ENCODE measurements around the gene RPL32.
"Not testable (repeated sequence)": the region's sequence is repeated elsewhere in the genome, so short reads cannot be mapped to it uniquely, and the experiment has no call there.

RPL32 gene

GRCh38 chr3:12861611-12862010 is 20.2 kb upstream of the RPL32 start:
- Histone ChIP-seq H3K36me3 (ENCODE audit: control insufficient read depth, low read depth, low read length) (no peaks in the 10 kb centered on the region), H3K27ac (ENCODE audit: low read length) (no peak overlapping the region), H3K9me3 (ENCODE audit: control insufficient read depth, low read depth, low read length) (no peaks in the 10 kb centered on the region), H3K4me1 (ENCODE audit: control insufficient read depth, low read depth, low read length) (no peaks in the 10 kb centered on the region), H3K27me3 (ENCODE audit: control insufficient read depth, insufficient read depth, low read length) (no peaks in the 10 kb centered on the region), H3K9ac (ENCODE audit: low read length) (no peak overlapping the region), H3K4me3 (ENCODE audit: low read length) (no peak overlapping the region)

GRCh38 chr3:12859840-12860239 is 18.5 kb upstream of the RPL32 start:
- H3K36me3 ChIP-seq (ENCODE audit: control insufficient read depth, low read depth, low read length): no peaks in the 10 kb centered on the region
- no peak overlapping the region for H3K9ac ChIP-seq (ENCODE audit: low read length)
- H3K27ac ChIP-seq (ENCODE audit: low read length): no peak overlapping the region
- H3K9me3 ChIP-seq (ENCODE audit: control insufficient read depth, low read depth, low read length): no peaks in the 10 kb centered on the region
- no peak overlapping the region for H3K4me3 ChIP-seq (ENCODE audit: low read length)
- H3K4me1 ChIP-seq (ENCODE audit: control insufficient read depth, low read depth, low read length): no peaks in the 10 kb centered on the region
- no peaks in the 10 kb centered on the region for H3K27me3 ChIP-seq (ENCODE audit: control insufficient read depth, insufficient read depth, low read length)

GRCh38 chr3:12856626-12857025 is 15.3 kb upstream of the RPL32 start:
- no peaks in the 10 kb centered on the region for H3K4me1 ChIP-seq (ENCODE audit: control insufficient read depth, low read depth, low read length)
- no peaks in the 10 kb centered on the region for H3K9me3 ChIP-seq (ENCODE audit: control insufficient read depth, low read depth, low read length)
- no peak overlapping the region for H3K27ac ChIP-seq (ENCODE audit: low read length)
- H3K9ac ChIP-seq (ENCODE audit: low read length): no peak overlapping the region
- H3K27me3 ChIP-seq (ENCODE audit: control insufficient read depth, insufficient read depth, low read length): no peaks in the 10 kb centered on the region
- H3K36me3 ChIP-seq (ENCODE audit: control insufficient read depth, low read depth, low read length): no peaks in the 10 kb centered on the region
- no peak overlapping the region for H3K4me3 ChIP-seq (ENCODE audit: low read length)

- H3K4me1 ChIP-seq (ENCODE audit: control insufficient read depth, low read depth, low read length): no peaks in the 10 kb centered on the region
- no peak overlapping the region for H3K4me3 ChIP-seq (ENCODE audit: low read length)
- H3K27ac ChIP-seq (ENCODE audit: low read length): no peak overlapping the region
- H3K36me3 ChIP-seq (ENCODE audit: control insufficient read depth, low read depth, low read length): no peaks in the 10 kb centered on the region
- H3K9me3 ChIP-seq (ENCODE audit: control insufficient read depth, low read depth, low read length): no peaks in the 10 kb centered on the region
- no peaks in the 10 kb centered on the region for H3K27me3 ChIP-seq (ENCODE audit: control insufficient read depth, insufficient read depth, low read length)
- no peak overlapping the region for H3K9ac ChIP-seq (ENCODE audit: low read length)
Observed at GRCh38 chr3:12854565-12854964, 13.2 kb upstream of the RPL32 start.

- not testable (repeated sequence) for H3K9me3 ChIP-seq (ENCODE audit: control insufficient read depth, low read depth, low read length); H3K27me3 ChIP-seq (ENCODE audit: control insufficient read depth, insufficient read depth, low read length); H3K36me3 ChIP-seq (ENCODE audit: control insufficient read depth, low read depth, low read length); H3K9ac ChIP-seq (ENCODE audit: low read length); H3K27ac ChIP-seq (ENCODE audit: low read length); H3K4me3 ChIP-seq (ENCODE audit: low read length); H3K4me1 ChIP-seq (ENCODE audit: control insufficient read depth, low read depth, low read length)
Observed at GRCh38 chr3:12853847-12854246, 12.5 kb upstream of the RPL32 start.

- Histone ChIP-seq H3K9me3 (ENCODE audit: control insufficient read depth, low read depth, low read length) (no peaks in the 10 kb centered on the region), H3K4me3 (ENCODE audit: low read length) (no peak overlapping the region), H3K4me1 (ENCODE audit: control insufficient read depth, low read depth, low read length) (no peaks in the 10 kb centered on the region), H3K36me3 (ENCODE audit: control insufficient read depth, low read depth, low read length) (no peaks in the 10 kb centered on the region), H3K27me3 (ENCODE audit: control insufficient read depth, insufficient read depth, low read length) (no peaks in the 10 kb centered on the region), H3K27ac (ENCODE audit: low read length) (no peak overlapping the region), H3K9ac (ENCODE audit: low read length) (no peak overlapping the region)
Observed at GRCh38 chr3:12852201-12852600, 10.8 kb upstream of the RPL32 start.

- H3K36me3 ChIP-seq (ENCODE audit: control insufficient read depth, low read depth, low read length): no peaks in the 10 kb centered on the region
- H3K27ac ChIP-seq (ENCODE audit: low read length): no peak overlapping the region
- no peaks in the 10 kb centered on the region for H3K27me3 ChIP-seq (ENCODE audit: control insufficient read depth, insufficient read depth, low read length)
Observed at GRCh38 chr3:12845811-12846210, 4.4 kb upstream of the RPL32 start.

GRCh38 chr3:12842469-12842868 is 1.1 kb upstream of the RPL32 start:
- no peaks in the 10 kb centered on the region for H3K9me3 ChIP-seq (ENCODE audit: control insufficient read depth, low read depth, low read length)
- H3K4me3 ChIP-seq (ENCODE audit: low read length): no peak overlapping the region
- peaks cover 9% of the 10 kb centered on the region for H3K4me1 ChIP-seq (ENCODE audit: control insufficient read depth, low read depth, low read length)
- no peak overlapping the region for H3K27ac ChIP-seq (ENCODE audit: low read length)
- H3K9ac ChIP-seq (ENCODE audit: low read length): no peak overlapping the region
- H3K27me3 ChIP-seq (ENCODE audit: control insufficient read depth, insufficient read depth, low read length): no peaks in the 10 kb centered on the region
- peaks cover 26% of the 10 kb centered on the region for H3K36me3 ChIP-seq (ENCODE audit: control insufficient read depth, low read depth, low read length)

More at GRCh38 chr3:12845811-12846210, 4.4 kb upstream of the RPL32 start:
- H3K4me3 ChIP-seq (ENCODE audit: low read length): no peak overlapping the region
- H3K9me3 ChIP-seq (ENCODE audit: control insufficient read depth, low read depth, low read length): no peaks in the 10 kb centered on the region
- H3K9ac ChIP-seq (ENCODE audit: low read length): no peak overlapping the region
- no peaks in the 10 kb centered on the region for H3K4me1 ChIP-seq (ENCODE audit: control insufficient read depth, low read depth, low read length)

- Histone ChIP-seq H3K4me1 (ENCODE audit: control insufficient read depth, low read depth, low read length) (peaks cover 9% of the 10 kb centered on the region), H3K9ac (ENCODE audit: low read length) (no peak overlapping the region), H3K27ac (ENCODE audit: low read length) (peak overlapping the region; percentile 100), H3K36me3 (ENCODE audit: control insufficient read depth, low read depth, low read length) (peaks cover 31% of the 10 kb centered on the region), H3K4me3 (ENCODE audit: low read length) (peak overlapping the region; percentile 94), H3K27me3 (ENCODE audit: control insufficient read depth, insufficient read depth, low read length) (no peaks in the 10 kb centered on the region), H3K9me3 (ENCODE audit: control insufficient read depth, low read depth, low read length) (no peaks in the 10 kb centered on the region)
Observed at GRCh38 chr3:12841970-12842328, 584 bp upstream of the RPL32 start.

- Histone ChIP-seq H3K4me1 (ENCODE audit: control insufficient read depth, low read depth, low read length) (peaks cover 9% of the 10 kb centered on the region), H3K36me3 (ENCODE audit: control insufficient read depth, low read depth, low read length) (peaks cover 44% of the 10 kb centered on the region)
Observed at GRCh38 chr3:12840591-12841148, 695 bp downstream of the RPL32 start.

GRCh38 chr3:12840148-12840547 is 1.2 kb downstream of the RPL32 start:
- Histone ChIP-seq H3K4me3 (ENCODE audit: low read length) (peak overlapping the region; percentile 94), H3K36me3 (ENCODE audit: control insufficient read depth, low read depth, low read length) (peaks cover 49% of the 10 kb centered on the region)
- not testable (repeated sequence) for H3K4me1 ChIP-seq (ENCODE audit: control insufficient read depth, low read depth, low read length)

More at GRCh38 chr3:12840591-12841148, 695 bp downstream of the RPL32 start:
- Histone ChIP-seq H3K4me3 (ENCODE audit: low read length) (peak overlapping the region; percentile 94), H3K27me3 (ENCODE audit: control insufficient read depth, insufficient read depth, low read length) (no peaks in the 10 kb centered on the region), H3K9ac (ENCODE audit: low read length) (peak overlapping the region; percentile 96), H3K9me3 (ENCODE audit: control insufficient read depth, low read depth, low read length) (no peaks in the 10 kb centered on the region), H3K27ac (ENCODE audit: low read length) (peak overlapping the region; percentile 100)

GRCh38 chr3:12839156-12839946 is 2.0 kb downstream of the RPL32 start:
- H3K9ac ChIP-seq (ENCODE audit: low read length): no peak overlapping the region
- peak overlapping the region; percentile 94 for H3K4me3 ChIP-seq (ENCODE audit: low read length)
- peaks cover 57% of the 10 kb centered on the region for H3K36me3 ChIP-seq (ENCODE audit: control insufficient read depth, low read depth, low read length)
- H3K27ac ChIP-seq (ENCODE audit: low read length): no peak overlapping the region
- no peaks in the 10 kb centered on the region for H3K27me3 ChIP-seq (ENCODE audit: control insufficient read depth, insufficient read depth, low read length)
- no peaks in the 10 kb centered on the region for H3K9me3 ChIP-seq (ENCODE audit: control insufficient read depth, low read depth, low read length)
- H3K4me1 ChIP-seq (ENCODE audit: control insufficient read depth, low read depth, low read length): peaks cover 9% of the 10 kb centered on the region

More at GRCh38 chr3:12840148-12840547, 1.2 kb downstream of the RPL32 start:
- peak overlapping the region; percentile 96 for H3K9ac ChIP-seq (ENCODE audit: low read length)
- H3K27ac ChIP-seq (ENCODE audit: low read length); H3K9me3 ChIP-seq (ENCODE audit: control insufficient read depth, low read depth, low read length); H3K27me3 ChIP-seq (ENCODE audit: control insufficient read depth, insufficient read depth, low read length): not testable (repeated sequence)

Data from iPS-18a (cell line).